GM12891 (cell line): ENCODE measurements around the gene MMP14.

Source experiments
- DNase-seq: peaks from one replicate; pipeline ENCODE4 v3.0.0; 2011; ENCODE audit warnings: low spot score; ENCODE audit not compliant: insufficient read length
- FAIRE-seq: peaks from 2 replicates; lab custom pipeline; 2011; peaks lifted over from hg19 to GRCh38; lab: Jason Lieb, UNC
- PAX5 ChIP-seq: IDR thresholded peaks from 2 replicates; pipeline ENCODE4 v1.6.1; 2011; ENCODE audit warnings: low read length, moderate library complexity, mild to moderate bottlenecking; ENCODE audit not compliant: insufficient read depth, severe bottlenecking
- POLR2A ChIP-seq: IDR thresholded peaks from 2 replicates; pipeline ENCODE4 v1.6.1; 2011; ENCODE audit warnings: low read depth, low read length, control low read depth
- POLR2AphosphoS5 ChIP-seq: IDR thresholded peaks from 2 replicates; pipeline ENCODE4 v1.6.1; 2011; ENCODE audit warnings: low read depth, low read length, control low read depth
- POU2F2 ChIP-seq: IDR thresholded peaks from 2 replicates; pipeline ENCODE4 v1.6.1; 2011; ENCODE audit warnings: low read depth, mild to moderate bottlenecking, control low read depth, low read length, moderate library complexity
- SPI1 ChIP-seq: IDR thresholded peaks from 2 replicates; pipeline ENCODE4 v1.6.1; 2011; ENCODE audit warnings: low read depth, low read length, control low read depth
- TAF1 ChIP-seq: IDR thresholded peaks from 2 replicates; pipeline ENCODE4 v1.6.1; 2011; ENCODE audit warnings: low read depth, low read length, control low read depth

Gene MMP14

GRCh38 chr14:22895402-22895801, 59.0 kb downstream of the MMP14 start:
- TF ChIP-seq TAF1 (no peak), PAX5 (no peak), POLR2AphosphoS5 (no peak), POLR2A (no peak), POU2F2 (no peak), SPI1 (no peak)
- no peak for FAIRE-seq
- DNase-seq: no peak

- DNase-seq (no peak), FAIRE-seq (no peak)
- TF ChIP-seq TAF1: no peak
- no peak for TF ChIP-seq POLR2A
- TF ChIP-seq PAX5: no peak
- TF ChIP-seq SPI1: no peak
- TF ChIP-seq POLR2AphosphoS5: no peak
- TF ChIP-seq POU2F2: no peak
Observed at GRCh38 chr14:22896356-22896755, 60.0 kb downstream of the MMP14 start.

GRCh38 chr14:22896760-22897159, 60.4 kb downstream of the MMP14 start:
- no peak for FAIRE-seq
- TF ChIP-seq SPI1 (no peak), POU2F2 (no peak), POLR2AphosphoS5 (no peak), PAX5 (no peak), POLR2A (no peak), TAF1 (no peak)
- DNase-seq: no peak

GRCh38 chr14:22897357-22897756, 61.0 kb downstream of the MMP14 start:
- no peak for DNase-seq
- no peak for TF ChIP-seq SPI1
- no peak for TF ChIP-seq POU2F2
- no peak for TF ChIP-seq POLR2A
- no peak; the same call in 1 of the 2 replicates for TF ChIP-seq POLR2AphosphoS5
- TF ChIP-seq PAX5: no peak
- TF ChIP-seq TAF1: no peak
- no peak for FAIRE-seq
